ENCODE data around the gene STPG4. TPM values are rescaled to one million over a fixed set of nuclear protein-coding genes. Genes with fewer than 3 reads are reported as not detected.

STPG4 gene
- total RNA-seq, 1 donor from 2014 or later, result not detected

GRCh38 chr2:47060652-47061170 is 94.4 kb downstream of the STPG4 start:
- Histone ChIP-seq H3K27ac (ENCODE audit: low read depth, low read length) (no peak overlapping the region), H3K4me1 (ENCODE audit: control insufficient read depth in 3 of 3, insufficient read depth in 3 of 3, low read length in 3 of 3) (peaks cover 76 to 83% (median 80%) of the 10 kb centered on the region in 3 donors), H3K27me3 (ENCODE audit: control insufficient read depth in 3 of 3, insufficient read depth in 3 of 3, low read length in 3 of 3) (no peaks in the 10 kb centered on the region)

GRCh38 chr2:47058003-47058931 is 96.8 kb downstream of the STPG4 start:
- H3K27ac ChIP-seq (ENCODE audit: low read depth, low read length), result peak overlapping the region; percentile 84
- peak overlapping the region in 1 of 3 donors; percentile 19 for H3K4me3 ChIP-seq (ENCODE audit: low read length in 3 of 3)
- no peaks in the 10 kb centered on the region for H3K9me3 ChIP-seq (ENCODE audit: control insufficient read depth in 3 of 3, low read length in 3 of 3)
- H3K4me1 ChIP-seq (ENCODE audit: control insufficient read depth in 3 of 3, insufficient read depth in 3 of 3, low read length in 3 of 3), result peaks cover 81 to 88% (median 87%) of the 10 kb centered on the region in 3 donors
- H3K9ac ChIP-seq (ENCODE audit: low read depth in 1 of 3, low read length in 3 of 3), result peak overlapping the region; percentile 27 to 66 (median 29)
- peaks cover 0 to 5% (median 2%) of the 10 kb centered on the region in 3 donors for H3K36me3 ChIP-seq (ENCODE audit: control insufficient read depth in 3 of 3, insufficient read depth in 3 of 3, low read length in 3 of 3)
- no peaks in the 10 kb centered on the region for H3K27me3 ChIP-seq (ENCODE audit: control insufficient read depth in 3 of 3, insufficient read depth in 3 of 3, low read length in 3 of 3)

More at GRCh38 chr2:47060652-47061170, 94.4 kb downstream of the STPG4 start:
- Histone ChIP-seq H3K9ac (ENCODE audit: low read depth in 1 of 3, low read length in 3 of 3) (no peak overlapping the region), H3K4me3 (ENCODE audit: low read length in 3 of 3) (no peak overlapping the region), H3K9me3 (ENCODE audit: control insufficient read depth in 3 of 3, low read length in 3 of 3) (no peaks in the 10 kb centered on the region), H3K36me3 (ENCODE audit: control insufficient read depth in 3 of 3, insufficient read depth in 3 of 3, low read length in 3 of 3) (peaks cover 0 to 5% (median 2%) of the 10 kb centered on the region in 3 donors)

- no peak overlapping the region for H3K4me3 ChIP-seq (ENCODE audit: low read length in 3 of 3)
- H3K36me3 ChIP-seq (ENCODE audit: control insufficient read depth in 3 of 3, insufficient read depth in 3 of 3, low read length in 3 of 3), result peaks cover 0 to 5% (median 2%) of the 10 kb centered on the region in 3 donors
- H3K9me3 ChIP-seq (ENCODE audit: control insufficient read depth in 3 of 3, low read length in 3 of 3), result no peaks in the 10 kb centered on the region
- peak overlapping the region; percentile 3 to 66 (median 27) for H3K9ac ChIP-seq (ENCODE audit: low read depth in 1 of 3, low read length in 3 of 3)
- peak overlapping the region; percentile 84 for H3K27ac ChIP-seq (ENCODE audit: low read depth, low read length)
- no peaks in the 10 kb centered on the region for H3K27me3 ChIP-seq (ENCODE audit: control insufficient read depth in 3 of 3, insufficient read depth in 3 of 3, low read length in 3 of 3)
- H3K4me1 ChIP-seq (ENCODE audit: control insufficient read depth in 3 of 3, insufficient read depth in 3 of 3, low read length in 3 of 3), result peaks cover 81 to 88% (median 87%) of the 10 kb centered on the region in 3 donors
Observed at GRCh38 chr2:47057687-47058002, 97.5 kb downstream of the STPG4 start.

GRCh38 chr2:47056868-47057686 is 98.0 kb downstream of the STPG4 start:
- H3K9me3 ChIP-seq (ENCODE audit: control insufficient read depth in 3 of 3, low read length in 3 of 3), result no peaks in the 10 kb centered on the region
- peak overlapping the region; percentile 84 for H3K27ac ChIP-seq (ENCODE audit: low read depth, low read length)
- H3K27me3 ChIP-seq (ENCODE audit: control insufficient read depth in 3 of 3, insufficient read depth in 3 of 3, low read length in 3 of 3), result no peaks in the 10 kb centered on the region
- peaks cover 2 to 5% (median 3%) of the 10 kb centered on the region in 3 donors for H3K36me3 ChIP-seq (ENCODE audit: control insufficient read depth in 3 of 3, insufficient read depth in 3 of 3, low read length in 3 of 3)
- H3K4me1 ChIP-seq (ENCODE audit: control insufficient read depth in 3 of 3, insufficient read depth in 3 of 3, low read length in 3 of 3), result peaks cover 80 to 88% (median 87%) of the 10 kb centered on the region in 3 donors
- peak overlapping the region in 2 of 3 donors; percentile 32 to 66 for H3K9ac ChIP-seq (ENCODE audit: low read depth in 1 of 3, low read length in 3 of 3)
- H3K4me3 ChIP-seq (ENCODE audit: low read length in 3 of 3), result peak overlapping the region in 2 of 3 donors; percentile 17 to 41

- Histone ChIP-seq H3K9ac (ENCODE audit: low read depth in 1 of 3, low read length in 3 of 3) (peak overlapping the region in 2 of 3 donors; percentile 12 to 66), H3K4me1 (ENCODE audit: control insufficient read depth in 3 of 3, insufficient read depth in 3 of 3, low read length in 3 of 3) (peaks cover 80 to 88% (median 87%) of the 10 kb centered on the region in 3 donors)
Observed at GRCh38 chr2:47056374-47056773, 98.7 kb downstream of the STPG4 start.

GRCh38 chr2:47054868-47055267 is 100.2 kb downstream of the STPG4 start:
- Histone ChIP-seq H3K9ac (ENCODE audit: low read depth in 1 of 3, low read length in 3 of 3) (peak overlapping the region in 2 of 3 donors; percentile 57 to 70), H3K27me3 (ENCODE audit: control insufficient read depth in 3 of 3, insufficient read depth in 3 of 3, low read length in 3 of 3) (no peaks in the 10 kb centered on the region), H3K27ac (ENCODE audit: low read depth, low read length) (peak overlapping the region; percentile 84), H3K4me1 (ENCODE audit: control insufficient read depth in 3 of 3, insufficient read depth in 3 of 3, low read length in 3 of 3) (peaks cover 87 to 95% (median 94%) of the 10 kb centered on the region in 3 donors), H3K36me3 (ENCODE audit: control insufficient read depth in 3 of 3, insufficient read depth in 3 of 3, low read length in 3 of 3) (peaks cover 6 to 11% (median 9%) of the 10 kb centered on the region in 3 donors), H3K4me3 (ENCODE audit: low read length in 3 of 3) (peak overlapping the region in 1 of 3 donors; percentile 13), H3K9me3 (ENCODE audit: control insufficient read depth in 3 of 3, low read length in 3 of 3) (no peaks in the 10 kb centered on the region)

More at GRCh38 chr2:47056374-47056773, 98.7 kb downstream of the STPG4 start:
- Histone ChIP-seq H3K27ac (ENCODE audit: low read depth, low read length) (peak overlapping the region; percentile 84), H3K4me3 (ENCODE audit: low read length in 3 of 3) (peak overlapping the region in 1 of 3 donors; percentile 13), H3K27me3 (ENCODE audit: control insufficient read depth in 3 of 3, insufficient read depth in 3 of 3, low read length in 3 of 3) (no peaks in the 10 kb centered on the region), H3K9me3 (ENCODE audit: control insufficient read depth in 3 of 3, low read length in 3 of 3) (no peaks in the 10 kb centered on the region), H3K36me3 (ENCODE audit: control insufficient read depth in 3 of 3, insufficient read depth in 3 of 3, low read length in 3 of 3) (peaks cover 6 to 10% (median 8%) of the 10 kb centered on the region in 3 donors)

GRCh38 chr2:47054036-47054555 is 101.0 kb downstream of the STPG4 start:
- Histone ChIP-seq H3K4me1 (ENCODE audit: control insufficient read depth in 3 of 3, insufficient read depth in 3 of 3, low read length in 3 of 3) (peaks cover 85 to 98% (median 95%) of the 10 kb centered on the region in 3 donors), H3K27ac (ENCODE audit: low read depth, low read length) (peak overlapping the region; percentile 84), H3K9ac (ENCODE audit: low read depth in 1 of 3, low read length in 3 of 3) (peak overlapping the region in 2 of 3 donors; percentile 64 to 70), H3K36me3 (ENCODE audit: control insufficient read depth in 3 of 3, insufficient read depth in 3 of 3, low read length in 3 of 3) (peaks cover 7 to 13% (median 12%) of the 10 kb centered on the region in 3 donors), H3K9me3 (ENCODE audit: control insufficient read depth in 3 of 3, low read length in 3 of 3) (no peaks in the 10 kb centered on the region), H3K4me3 (ENCODE audit: low read length in 3 of 3) (no peak overlapping the region), H3K27me3 (ENCODE audit: control insufficient read depth in 3 of 3, insufficient read depth in 3 of 3, low read length in 3 of 3) (no peaks in the 10 kb centered on the region)

- Histone ChIP-seq H3K9ac (ENCODE audit: low read depth in 1 of 3, low read length in 3 of 3) (peak overlapping the region in 2 of 3 donors; percentile 15 to 33), H3K4me3 (ENCODE audit: low read length in 3 of 3) (no peak overlapping the region), H3K27ac (ENCODE audit: low read depth, low read length) (peak overlapping the region; percentile 84), H3K36me3 (ENCODE audit: control insufficient read depth in 3 of 3, insufficient read depth in 3 of 3, low read length in 3 of 3) (peaks cover 11 to 17% (median 12%) of the 10 kb centered on the region in 3 donors), H3K9me3 (ENCODE audit: control insufficient read depth in 3 of 3, low read length in 3 of 3) (no peaks in the 10 kb centered on the region), H3K4me1 (ENCODE audit: control insufficient read depth in 3 of 3, insufficient read depth in 3 of 3, low read length in 3 of 3) (peaks cover 82 to 95% (median 95%) of the 10 kb centered on the region in 3 donors), H3K27me3 (ENCODE audit: control insufficient read depth in 3 of 3, insufficient read depth in 3 of 3, low read length in 3 of 3) (no peaks in the 10 kb centered on the region)
Observed at GRCh38 chr2:47052847-47053246, 102.3 kb downstream of the STPG4 start.

- H3K4me1 ChIP-seq (ENCODE audit: control insufficient read depth in 3 of 3, insufficient read depth in 3 of 3, low read length in 3 of 3), result peaks cover 77 to 95% (median 86%) of the 10 kb centered on the region in 3 donors
- H3K36me3 ChIP-seq (ENCODE audit: control insufficient read depth in 3 of 3, insufficient read depth in 3 of 3, low read length in 3 of 3), result peaks cover 14 to 17% (median 14%) of the 10 kb centered on the region in 3 donors
- H3K27ac ChIP-seq (ENCODE audit: low read depth, low read length), result peak overlapping the region; percentile 84
- no peaks in the 10 kb centered on the region for H3K9me3 ChIP-seq (ENCODE audit: control insufficient read depth in 3 of 3, low read length in 3 of 3)
- H3K4me3 ChIP-seq (ENCODE audit: low read length in 3 of 3), result peak overlapping the region in 1 of 3 donors; percentile 6
- peak overlapping the region in 2 of 3 donors; percentile 66 to 69 for H3K9ac ChIP-seq (ENCODE audit: low read depth in 1 of 3, low read length in 3 of 3)
- no peaks in the 10 kb centered on the region for H3K27me3 ChIP-seq (ENCODE audit: control insufficient read depth in 3 of 3, insufficient read depth in 3 of 3, low read length in 3 of 3)
Observed at GRCh38 chr2:47051562-47051961, 103.5 kb downstream of the STPG4 start.
